C4-2B (cell line): ENCODE data around the gene AIFM2.

Experiments used
- CTCF ChIP-seq: fragments of 450-650 bp; conservative IDR thresholded peaks from 2 replicates; pipeline ENCODE4 v1.5.1; 2017; ENCODE audit warnings: mild to moderate bottlenecking
- ZFX ChIP-seq: fragments of 450-650 bp; IDR thresholded peaks from 2 replicates; pipeline ENCODE4 v1.6.1; 2017

- TF ChIP-seq CTCF (no peak), ZFX (no peak)
Observed at GRCh38 chr10:70166394-70166793, 33.8 kb upstream of the AIFM2 start.
